Measurements from ENCODE around the gene PLCH1.
"Not testable (repeated sequence)": the region's sequence is repeated elsewhere in the genome, so short reads cannot be mapped to it uniquely, and the experiment has no call there.

DNA sequence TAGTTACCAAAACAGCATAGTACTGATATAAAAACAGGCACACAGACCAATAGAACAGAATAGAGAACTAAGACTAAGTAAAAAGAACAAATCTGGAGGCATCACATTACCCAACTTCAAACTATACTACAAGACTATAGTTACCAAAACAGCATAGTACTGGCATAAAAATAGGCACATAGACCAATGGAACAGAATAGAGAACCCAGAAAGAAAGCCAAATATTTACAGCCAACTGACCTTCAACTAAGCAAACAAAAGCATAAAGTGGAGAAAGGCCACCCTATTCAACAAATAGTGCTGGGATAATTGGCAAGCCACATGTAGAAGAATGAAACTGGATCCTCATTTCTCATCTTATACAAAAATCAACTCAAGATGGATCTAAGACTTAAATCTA lies 130.5 kb downstream of the PLCH1 start:
- TF ChIP-seq POLR2A (IDR thresholded peaks at IDR 0.05): not testable (repeated sequence)
- TF ChIP-seq, protein P1, sequence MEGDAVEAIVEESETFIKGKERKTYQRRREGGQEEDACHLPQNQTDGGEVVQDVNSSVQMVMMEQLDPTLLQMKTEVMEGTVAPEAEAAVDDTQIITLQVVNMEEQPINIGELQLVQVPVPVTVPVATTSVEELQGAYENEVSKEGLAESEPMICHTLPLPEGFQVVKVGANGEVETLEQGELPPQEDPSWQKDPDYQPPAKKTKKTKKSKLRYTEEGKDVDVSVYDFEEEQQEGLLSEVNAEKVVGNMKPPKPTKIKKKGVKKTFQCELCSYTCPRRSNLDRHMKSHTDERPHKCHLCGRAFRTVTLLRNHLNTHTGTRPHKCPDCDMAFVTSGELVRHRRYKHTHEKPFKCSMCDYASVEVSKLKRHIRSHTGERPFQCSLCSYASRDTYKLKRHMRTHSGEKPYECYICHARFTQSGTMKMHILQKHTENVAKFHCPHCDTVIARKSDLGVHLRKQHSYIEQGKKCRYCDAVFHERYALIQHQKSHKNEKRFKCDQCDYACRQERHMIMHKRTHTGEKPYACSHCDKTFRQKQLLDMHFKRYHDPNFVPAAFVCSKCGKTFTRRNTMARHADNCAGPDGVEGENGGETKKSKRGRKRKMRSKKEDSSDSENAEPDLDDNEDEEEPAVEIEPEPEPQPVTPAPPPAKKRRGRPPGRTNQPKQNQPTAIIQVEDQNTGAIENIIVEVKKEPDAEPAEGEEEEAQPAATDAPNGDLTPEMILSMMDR (IDR thresholded peaks at IDR 0.05): not testable (repeated sequence)

Data from tibial nerve (tissue), 3 donors.